ENCODE data around the gene CCDC78.
A peak's percentile ranks its signal among the peaks of the same experiment; 100 is the strongest.

Gene CCDC78

DNA sequence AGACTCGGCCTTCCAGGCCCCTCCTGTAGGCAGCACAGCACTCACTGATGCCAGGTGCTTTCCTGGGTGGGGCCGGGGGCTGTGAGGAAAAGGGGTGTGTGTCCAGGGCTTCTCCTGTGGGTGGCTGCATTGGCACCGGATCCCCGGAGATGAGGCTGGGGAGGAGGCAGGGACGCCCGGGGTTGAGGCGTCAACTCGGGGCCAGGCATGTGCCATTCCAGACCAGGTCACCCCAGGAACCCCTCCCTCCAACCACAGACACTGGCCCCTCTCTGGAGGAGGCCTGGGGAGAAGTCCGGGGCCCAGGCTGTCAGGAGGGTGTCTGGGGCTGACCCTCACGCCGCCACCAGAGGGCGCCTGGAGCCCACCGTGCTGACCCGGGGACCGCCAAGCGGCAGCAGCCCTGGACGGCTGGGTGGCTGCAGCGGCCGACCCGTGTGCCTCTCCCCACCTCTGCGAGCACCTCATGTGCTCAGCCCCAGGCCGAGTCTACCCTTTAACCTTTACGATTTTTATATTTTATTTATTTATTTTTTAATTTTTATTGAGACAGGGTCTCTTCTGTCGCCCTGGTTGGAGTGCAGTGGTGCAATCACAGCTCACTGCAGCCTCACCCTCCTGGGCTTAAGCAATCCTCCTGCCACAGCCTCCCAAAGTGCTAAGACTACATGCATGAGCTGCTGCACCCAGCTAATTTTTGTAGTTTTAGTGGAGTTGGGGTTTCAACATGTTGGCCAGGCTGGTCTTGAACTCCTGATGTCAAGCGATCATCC is 14.5 kb downstream of the CCDC78 start:
- Histone ChIP-seq H3K27ac (replicated peaks) (no peak overlapping the region), H3K27me3 (ENCODE audit: insufficient read depth, poor library complexity, severe bottlenecking) (peaks cover 40% of the 10 kb centered on the region), H3K4me3 (replicated peaks; ENCODE audit: insufficient read depth, low read length) (no peak overlapping the region)
- TF ChIP-seq CTCF (IDR thresholded peaks at IDR 0.05; ENCODE audit: insufficient read depth, low read length) (peak; percentile 59), GABPA (IDR thresholded peaks at IDR 0.05; ENCODE audit: low read depth) (no peak)
- DNase-seq (ENCODE audit: low read depth in 1 of 2, low spot score in 1 of 2) = peak in 1 of 2 experiments; percentile 71

DNA sequence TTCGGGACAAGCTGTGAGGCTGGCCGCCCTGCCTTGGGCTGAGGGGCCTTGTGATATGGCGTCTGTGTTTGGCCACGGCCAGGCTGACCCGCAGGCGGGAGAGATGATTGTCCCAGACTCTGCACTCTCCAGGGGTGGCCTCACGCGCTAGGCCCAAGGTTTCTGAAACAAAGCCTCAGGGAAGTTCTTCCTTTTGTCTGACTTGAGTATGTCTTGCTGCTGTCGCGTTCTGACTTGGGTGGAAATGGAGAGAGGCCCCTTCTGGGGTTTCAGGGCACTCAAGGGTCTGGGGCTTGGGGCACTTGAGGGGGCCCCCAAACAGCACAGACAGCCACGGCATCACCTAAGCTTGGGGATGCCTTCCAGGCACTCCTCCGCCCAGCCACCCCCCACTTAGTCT is 15.2 kb downstream of the CCDC78 start:
- H3K27me3 ChIP-seq (ENCODE audit: insufficient read depth, poor library complexity, severe bottlenecking) = peaks cover 43% of the 10 kb centered on the region

DNA sequence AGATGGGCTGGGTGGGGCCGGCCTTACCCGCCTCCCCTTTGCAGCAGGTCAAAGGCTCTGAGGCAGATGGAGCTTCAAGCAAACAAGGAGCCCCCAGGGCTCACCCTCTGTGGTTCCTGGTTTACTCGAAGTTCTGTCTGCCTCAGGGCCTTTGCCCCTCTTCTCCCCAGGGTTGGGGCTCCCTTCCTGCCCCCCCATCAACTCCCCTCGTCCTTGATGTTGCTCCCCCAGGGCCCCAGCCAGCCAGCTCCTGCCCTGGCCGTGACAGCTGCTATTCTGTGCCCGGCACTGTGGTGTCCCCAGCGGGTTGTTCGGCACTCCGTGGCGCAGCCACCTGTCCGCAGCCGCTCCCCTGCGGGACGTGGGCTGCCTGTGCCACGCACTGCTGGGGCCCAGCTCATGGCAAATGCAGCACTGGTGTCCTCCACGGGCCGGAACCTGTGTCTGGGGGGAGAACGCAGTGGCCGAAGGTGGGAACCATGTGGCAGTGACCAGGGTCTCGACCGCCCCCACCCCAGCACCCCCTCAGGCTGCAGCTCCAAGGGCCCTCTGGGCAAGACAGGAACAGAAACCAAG is 15.7 kb downstream of the CCDC78 start:
- Histone ChIP-seq H3K4me3 (replicated peaks; ENCODE audit: insufficient read depth, low read length) (no peak overlapping the region), H3K27ac (replicated peaks) (no peak overlapping the region), H3K27me3 (ENCODE audit: insufficient read depth, poor library complexity, severe bottlenecking) (peaks cover 41% of the 10 kb centered on the region)
- TF ChIP-seq CTCF (IDR thresholded peaks at IDR 0.05; ENCODE audit: insufficient read depth, low read length) = no peak
- no peak for TF ChIP-seq GABPA (IDR thresholded peaks at IDR 0.05; ENCODE audit: low read depth)
- DNase-seq (ENCODE audit: low read depth in 1 of 2, low spot score in 1 of 2) = no peak

More for the DNA sequence above, 15.2 kb downstream of the CCDC78 start:
- no peak for TF ChIP-seq CTCF (IDR thresholded peaks at IDR 0.05; ENCODE audit: insufficient read depth, low read length)
- no peak for TF ChIP-seq GABPA (IDR thresholded peaks at IDR 0.05; ENCODE audit: low read depth)
- no peak for TF ChIP-seq POLR2AphosphoS5 (IDR thresholded peaks at IDR 0.05; ENCODE audit: low read depth)
- TF ChIP-seq SPI1 (IDR thresholded peaks at IDR 0.05; ENCODE audit: borderline replicate concordance, low read depth) = no peak
- TF ChIP-seq REST (IDR thresholded peaks at IDR 0.05; ENCODE audit: insufficient replicate concordance, low read depth) = no peak
- DNase-seq (ENCODE audit: low read depth in 1 of 2, low spot score in 1 of 2) = no peak
- H3K27ac ChIP-seq (replicated peaks) = no peak overlapping the region
- no peak overlapping the region for H3K4me3 ChIP-seq (replicated peaks; ENCODE audit: insufficient read depth, low read length)

GRCh38 chr16:709566-710499 is 16.4 kb downstream of the CCDC78 start:
- H3K27ac ChIP-seq (replicated peaks) = no peak overlapping the region
- no peak for DNase-seq (ENCODE audit: low read depth in 1 of 2, low spot score in 1 of 2)
- no peak for TF ChIP-seq REST (IDR thresholded peaks at IDR 0.05; ENCODE audit: insufficient replicate concordance, low read depth)
- no peak for TF ChIP-seq SPI1 (IDR thresholded peaks at IDR 0.05; ENCODE audit: borderline replicate concordance, low read depth)
- no peak for TF ChIP-seq POLR2AphosphoS5 (IDR thresholded peaks at IDR 0.05; ENCODE audit: low read depth)
- TF ChIP-seq CTCF (IDR thresholded peaks at IDR 0.05; ENCODE audit: insufficient read depth, low read length) = no peak
- TF ChIP-seq GABPA (IDR thresholded peaks at IDR 0.05; ENCODE audit: low read depth) = no peak
- H3K4me3 ChIP-seq (replicated peaks; ENCODE audit: insufficient read depth, low read length) = no peak overlapping the region
- peaks cover 44% of the 10 kb centered on the region for H3K27me3 ChIP-seq (ENCODE audit: insufficient read depth, poor library complexity, severe bottlenecking)

Measured in HL-60 (cell line).